Neural cell (in vitro differentiated cells): ENCODE data around the gene TMEM219.
"Not testable (repeated sequence)": the region's sequence is repeated elsewhere in the genome, so short reads cannot be mapped to it uniquely, and the experiment has no call there.

Experiments
- EP300 ChIP-seq: fragments of 450-650 bp; conservative IDR thresholded peaks from 2 replicates; pipeline ENCODE4 v1.6.1; 2014; ENCODE audit warnings: antibody characterized with exemption, mild to moderate bottlenecking, moderate library complexity; ENCODE audit not compliant: poor library complexity, severe bottlenecking
- EZH2 ChIP-seq: fragments of 200-600, 300-800 bp; shearing (Covaris generic), sonication (generic); IDR thresholded peaks from 2 replicates; pipeline ENCODE4 v1.6.1; 2014; ENCODE audit warnings: antibody characterized with exemption, low read length, borderline replicate concordance, mild to moderate bottlenecking; ENCODE audit not compliant: insufficient read depth, poor library complexity, severe bottlenecking
- MXI1 ChIP-seq: fragments of 450-650 bp; conservative IDR thresholded peaks from 2 replicates; pipeline ENCODE4 v1.6.1; 2014; ENCODE audit warnings: antibody characterized with exemption, mild to moderate bottlenecking; ENCODE audit not compliant: poor library complexity, severe bottlenecking
- POLR2AphosphoS5 ChIP-seq: IDR thresholded peaks from 2 replicates; pipeline ENCODE4 v1.6.1; 2012
- RAD21 ChIP-seq: fragments of 450-650 bp; conservative IDR thresholded peaks from 2 replicates; pipeline ENCODE4 v1.6.1; 2014; ENCODE audit warnings: antibody characterized with exemption, mild to moderate bottlenecking, moderate library complexity
- TAF1 ChIP-seq: IDR thresholded peaks from 2 replicates; pipeline ENCODE4 v1.6.1; 2012; ENCODE audit warnings: low read depth
- TF ChIP-seq, protein P1 (sequence below): fragments of 450-650 bp; IDR thresholded peaks from 2 replicates; pipeline ENCODE4 v1.5.1; 2014; ENCODE audit warnings: antibody characterized with exemption, mild to moderate bottlenecking, moderate library complexity; ENCODE audit not compliant: poor library complexity, severe bottlenecking
- TF ChIP-seq, protein P2 (sequence below): IDR thresholded peaks from 2 replicates; pipeline ENCODE4 v1.6.1; 2012; ENCODE audit warnings: borderline replicate concordance

DNA sequence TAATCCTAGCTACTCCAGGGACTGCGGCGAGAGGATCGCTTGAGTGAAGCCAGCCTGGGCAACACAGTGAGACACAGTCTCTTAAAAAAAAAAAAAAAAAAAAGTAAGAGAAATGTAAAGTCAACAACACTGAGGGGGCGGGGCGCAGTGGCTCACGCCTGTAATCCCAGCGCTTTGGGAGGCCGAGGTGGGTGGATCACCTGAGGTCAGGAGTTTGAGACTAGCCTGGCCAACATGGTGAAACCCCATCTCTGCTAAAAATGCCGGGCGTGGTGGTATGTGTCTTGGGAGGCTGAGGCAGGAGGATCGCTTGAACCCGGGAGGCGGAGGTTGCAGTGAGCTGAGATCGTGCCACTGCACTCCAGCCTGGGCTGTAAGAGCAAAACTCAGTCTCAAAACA lies 50.7 kb downstream of the TMEM219 start:
- TF ChIP-seq, protein P1, sequence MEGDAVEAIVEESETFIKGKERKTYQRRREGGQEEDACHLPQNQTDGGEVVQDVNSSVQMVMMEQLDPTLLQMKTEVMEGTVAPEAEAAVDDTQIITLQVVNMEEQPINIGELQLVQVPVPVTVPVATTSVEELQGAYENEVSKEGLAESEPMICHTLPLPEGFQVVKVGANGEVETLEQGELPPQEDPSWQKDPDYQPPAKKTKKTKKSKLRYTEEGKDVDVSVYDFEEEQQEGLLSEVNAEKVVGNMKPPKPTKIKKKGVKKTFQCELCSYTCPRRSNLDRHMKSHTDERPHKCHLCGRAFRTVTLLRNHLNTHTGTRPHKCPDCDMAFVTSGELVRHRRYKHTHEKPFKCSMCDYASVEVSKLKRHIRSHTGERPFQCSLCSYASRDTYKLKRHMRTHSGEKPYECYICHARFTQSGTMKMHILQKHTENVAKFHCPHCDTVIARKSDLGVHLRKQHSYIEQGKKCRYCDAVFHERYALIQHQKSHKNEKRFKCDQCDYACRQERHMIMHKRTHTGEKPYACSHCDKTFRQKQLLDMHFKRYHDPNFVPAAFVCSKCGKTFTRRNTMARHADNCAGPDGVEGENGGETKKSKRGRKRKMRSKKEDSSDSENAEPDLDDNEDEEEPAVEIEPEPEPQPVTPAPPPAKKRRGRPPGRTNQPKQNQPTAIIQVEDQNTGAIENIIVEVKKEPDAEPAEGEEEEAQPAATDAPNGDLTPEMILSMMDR, result not testable (repeated sequence)
- not testable (repeated sequence) for TF ChIP-seq EZH2, POLR2AphosphoS5, TAF1, RAD21, EP300, MXI1
- TF ChIP-seq, protein P2, sequence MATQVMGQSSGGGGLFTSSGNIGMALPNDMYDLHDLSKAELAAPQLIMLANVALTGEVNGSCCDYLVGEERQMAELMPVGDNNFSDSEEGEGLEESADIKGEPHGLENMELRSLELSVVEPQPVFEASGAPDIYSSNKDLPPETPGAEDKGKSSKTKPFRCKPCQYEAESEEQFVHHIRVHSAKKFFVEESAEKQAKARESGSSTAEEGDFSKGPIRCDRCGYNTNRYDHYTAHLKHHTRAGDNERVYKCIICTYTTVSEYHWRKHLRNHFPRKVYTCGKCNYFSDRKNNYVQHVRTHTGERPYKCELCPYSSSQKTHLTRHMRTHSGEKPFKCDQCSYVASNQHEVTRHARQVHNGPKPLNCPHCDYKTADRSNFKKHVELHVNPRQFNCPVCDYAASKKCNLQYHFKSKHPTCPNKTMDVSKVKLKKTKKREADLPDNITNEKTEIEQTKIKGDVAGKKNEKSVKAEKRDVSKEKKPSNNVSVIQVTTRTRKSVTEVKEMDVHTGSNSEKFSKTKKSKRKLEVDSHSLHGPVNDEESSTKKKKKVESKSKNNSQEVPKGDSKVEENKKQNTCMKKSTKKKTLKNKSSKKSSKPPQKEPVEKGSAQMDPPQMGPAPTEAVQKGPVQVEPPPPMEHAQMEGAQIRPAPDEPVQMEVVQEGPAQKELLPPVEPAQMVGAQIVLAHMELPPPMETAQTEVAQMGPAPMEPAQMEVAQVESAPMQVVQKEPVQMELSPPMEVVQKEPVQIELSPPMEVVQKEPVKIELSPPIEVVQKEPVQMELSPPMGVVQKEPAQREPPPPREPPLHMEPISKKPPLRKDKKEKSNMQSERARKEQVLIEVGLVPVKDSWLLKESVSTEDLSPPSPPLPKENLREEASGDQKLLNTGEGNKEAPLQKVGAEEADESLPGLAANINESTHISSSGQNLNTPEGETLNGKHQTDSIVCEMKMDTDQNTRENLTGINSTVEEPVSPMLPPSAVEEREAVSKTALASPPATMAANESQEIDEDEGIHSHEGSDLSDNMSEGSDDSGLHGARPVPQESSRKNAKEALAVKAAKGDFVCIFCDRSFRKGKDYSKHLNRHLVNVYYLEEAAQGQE, result not testable (repeated sequence)
